SKM-1 (cell line): Measurements from ENCODE around the gene YY1.
"Not testable (repeated sequence)": the region's sequence is repeated elsewhere in the genome, so short reads cannot be mapped to it uniquely, and the experiment has no call there.

Experiments used
- DNase-seq: peaks from one replicate; lab custom pipeline; 2025; ENCODE audit not compliant: unreplicated experiment; lab: John Stamatoyannopoulos, UW

The YY1 gene

DNA sequence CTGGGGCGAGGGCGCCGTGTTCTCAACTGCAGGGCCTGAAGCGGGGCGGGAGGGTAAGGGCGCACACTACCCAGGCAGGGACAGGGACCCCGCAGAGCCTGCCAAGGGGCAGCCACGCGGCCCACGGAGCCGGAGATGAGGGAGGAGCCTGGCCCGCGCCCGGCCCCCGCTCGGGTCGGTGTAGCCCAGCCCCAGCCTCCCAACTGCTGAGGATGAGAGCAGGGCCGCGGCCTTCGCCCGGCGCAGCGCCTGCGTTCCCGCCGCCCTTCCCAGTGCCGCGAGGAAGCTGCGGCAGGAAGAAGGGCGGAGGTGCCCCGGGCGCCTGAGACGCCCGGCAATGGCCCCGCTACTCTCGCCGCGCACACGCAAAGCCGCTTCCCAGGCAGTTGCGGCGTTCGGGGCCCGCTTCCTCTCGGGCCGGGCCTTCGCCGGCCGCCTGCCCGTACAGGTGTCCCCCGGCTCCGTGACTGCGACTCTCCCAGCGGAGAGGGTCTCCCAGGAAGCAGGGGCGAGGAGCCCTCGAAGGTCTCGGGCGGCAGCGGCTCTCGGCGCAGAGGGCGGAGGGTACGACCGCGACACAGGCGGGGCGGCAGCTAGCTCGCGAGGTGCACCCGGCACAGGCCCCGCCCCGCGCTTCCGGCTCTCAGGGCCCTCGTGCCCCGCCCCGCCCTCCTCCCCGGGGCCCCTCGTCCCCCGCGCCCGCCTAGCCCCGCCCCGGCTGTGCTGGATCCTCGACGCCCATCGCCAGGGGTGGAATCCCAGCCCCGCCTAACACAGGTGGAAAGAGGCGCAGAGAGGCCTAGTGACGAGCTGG lies 24.8 kb upstream of the YY1 start:
- DNase-seq: peak; percentile 21

- DNase-seq: no peak
Measured at GRCh38 chr14:100214770-100215083, 24.2 kb upstream of the YY1 start.

- DNase-seq: no peak
Measured at GRCh38 chr14:100215330-100215885, 23.5 kb upstream of the YY1 start.

- no peak for DNase-seq
Measured at GRCh38 chr14:100219126-100219785, 19.7 kb upstream of the YY1 start.

DNA sequence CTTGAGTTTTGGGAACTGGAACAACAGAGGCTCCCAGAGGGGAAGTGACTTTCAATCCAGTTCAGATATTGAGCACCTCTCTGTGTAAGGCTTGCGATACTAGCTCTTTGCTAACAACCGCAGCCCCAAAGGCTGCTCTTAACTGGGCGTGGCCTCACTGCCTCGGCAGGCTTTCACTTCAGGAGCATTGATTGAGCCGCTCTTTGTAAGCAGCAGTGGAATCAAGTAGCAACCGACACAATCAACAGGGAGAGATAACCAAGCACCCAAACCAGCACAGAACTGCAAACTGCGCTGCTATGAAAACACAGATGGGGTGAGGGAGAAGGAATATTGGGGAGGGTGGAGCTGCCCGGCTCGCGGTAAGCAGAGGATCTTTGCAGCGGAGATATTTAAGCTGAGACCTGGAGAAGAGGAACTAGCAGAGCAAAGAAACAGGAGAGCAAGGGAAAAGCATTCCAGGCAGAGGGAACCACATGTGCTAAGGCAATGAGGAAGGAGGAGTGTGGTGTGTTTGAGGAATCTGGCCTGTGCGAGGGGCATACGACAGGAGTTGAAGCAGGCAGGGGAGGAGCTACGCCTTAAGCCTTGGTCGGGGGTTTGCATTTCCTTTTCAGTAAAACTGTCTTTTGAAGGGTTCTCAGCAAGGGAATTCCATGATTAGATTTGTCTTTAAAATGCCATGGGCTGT lies 17.3 kb upstream of the YY1 start:
- DNase-seq: peak; percentile 34

DNA sequence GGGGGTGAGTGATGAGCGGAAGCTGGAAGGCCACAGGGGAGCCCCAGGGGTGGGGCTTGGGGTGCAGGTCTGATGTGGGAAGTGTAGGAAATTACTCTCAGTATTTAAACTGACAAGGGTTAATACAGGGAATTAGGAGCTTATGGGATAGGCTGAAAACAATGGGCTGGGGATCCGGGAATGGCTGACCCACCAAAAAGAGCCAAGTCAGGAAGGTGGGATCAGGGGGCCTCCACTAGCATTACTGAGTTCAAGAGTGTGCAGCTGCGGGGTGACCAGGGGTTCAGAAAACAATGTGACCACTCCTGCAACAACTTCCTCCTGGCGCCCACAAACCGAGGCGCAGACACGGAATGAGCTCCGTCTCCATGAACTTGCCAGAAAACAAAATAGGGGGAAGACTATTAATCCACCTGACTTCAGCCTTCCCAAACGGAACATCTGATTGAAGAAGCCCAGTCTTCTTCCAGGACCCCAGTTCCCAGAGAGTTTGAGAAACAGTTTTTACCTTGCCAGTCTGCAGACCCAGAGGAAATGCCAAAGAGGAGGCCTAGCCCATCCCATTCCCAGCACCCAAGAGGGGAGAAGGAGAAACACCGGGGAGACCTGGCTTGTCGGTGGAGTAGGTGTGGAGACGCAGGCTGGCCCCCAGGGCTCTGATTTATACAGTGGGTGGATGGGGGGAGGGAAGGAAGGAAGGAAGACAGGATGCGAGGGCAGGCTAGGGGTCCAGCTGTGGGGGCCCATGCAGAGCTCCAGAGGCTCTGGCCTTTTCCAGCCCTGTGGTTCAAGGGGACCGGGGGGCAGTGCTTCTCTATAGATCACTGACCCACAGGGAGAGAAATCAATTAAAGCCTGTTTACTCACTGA lies 16.5 kb upstream of the YY1 start:
- DNase-seq: no peak

DNA sequence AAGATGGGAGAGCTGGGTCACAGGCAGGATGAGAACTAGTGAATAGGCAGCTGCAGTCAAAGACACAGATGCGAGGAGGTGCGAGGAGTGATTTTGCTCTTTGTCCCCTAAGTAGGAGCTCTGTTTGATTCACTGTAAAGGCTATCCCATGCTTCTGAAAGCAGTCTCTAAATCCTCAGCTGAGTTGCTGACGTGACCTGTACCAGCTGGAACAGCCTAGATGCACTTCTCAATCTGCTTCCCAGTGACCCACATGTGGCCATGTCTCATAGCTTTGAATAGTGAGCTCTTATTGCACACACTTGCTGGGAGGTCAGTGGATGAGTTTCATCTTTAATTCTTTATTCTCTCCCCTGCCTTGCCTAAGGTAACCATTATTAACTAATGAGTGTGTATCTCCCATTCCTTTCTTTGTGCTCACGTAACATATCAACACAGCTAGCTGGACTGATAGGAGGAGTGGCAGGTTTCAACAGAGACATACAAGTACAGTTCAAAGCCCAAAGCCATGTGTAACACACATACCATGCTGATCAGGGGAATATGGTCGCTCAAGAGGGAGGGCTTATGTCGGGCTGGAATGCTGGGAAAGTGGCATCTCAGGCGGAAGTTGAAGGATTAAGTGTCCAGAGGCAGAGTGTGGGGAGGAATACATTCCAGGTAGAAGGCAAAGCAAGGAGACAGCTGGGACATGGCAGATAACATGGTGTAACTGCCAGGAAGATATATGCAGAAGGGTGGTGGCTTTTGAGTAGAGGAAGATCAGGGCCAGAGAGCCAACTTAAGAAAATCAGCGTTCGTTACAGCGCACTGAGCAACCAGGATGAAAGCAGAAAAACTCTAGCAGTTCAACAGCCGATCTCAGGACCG lies 15.4 kb upstream of the YY1 start:
- DNase-seq: no peak

DNA sequence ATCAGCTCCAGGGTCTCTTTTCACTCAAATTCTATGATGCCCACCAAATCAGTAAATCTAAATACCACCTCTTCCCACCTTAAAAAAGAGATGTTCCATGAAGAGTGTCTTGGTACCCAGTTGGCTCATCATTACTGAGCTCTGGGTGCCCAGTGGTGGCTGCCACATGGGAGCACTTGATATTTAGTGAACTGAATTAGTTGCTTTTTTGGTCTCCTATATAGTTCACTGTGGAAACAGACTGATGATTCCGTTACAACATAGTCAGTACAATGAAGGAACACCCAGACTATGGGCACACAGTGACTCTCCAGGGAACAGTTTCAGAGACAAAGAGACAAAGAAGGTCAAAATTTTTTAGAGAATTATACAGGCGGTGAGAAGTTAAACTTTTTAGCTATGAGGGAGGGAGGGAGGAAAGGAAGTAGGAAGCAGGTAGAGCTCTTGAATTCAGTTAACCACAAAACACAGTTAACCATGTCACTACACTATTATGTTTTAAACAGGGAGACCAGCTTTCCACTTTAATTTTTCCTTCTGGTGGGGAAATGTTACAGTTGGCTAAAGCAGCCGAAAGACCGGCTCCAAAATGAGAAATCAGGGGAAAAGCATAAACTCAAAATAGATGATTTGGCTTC lies 14.6 kb upstream of the YY1 start:
- DNase-seq: no peak

DNA sequence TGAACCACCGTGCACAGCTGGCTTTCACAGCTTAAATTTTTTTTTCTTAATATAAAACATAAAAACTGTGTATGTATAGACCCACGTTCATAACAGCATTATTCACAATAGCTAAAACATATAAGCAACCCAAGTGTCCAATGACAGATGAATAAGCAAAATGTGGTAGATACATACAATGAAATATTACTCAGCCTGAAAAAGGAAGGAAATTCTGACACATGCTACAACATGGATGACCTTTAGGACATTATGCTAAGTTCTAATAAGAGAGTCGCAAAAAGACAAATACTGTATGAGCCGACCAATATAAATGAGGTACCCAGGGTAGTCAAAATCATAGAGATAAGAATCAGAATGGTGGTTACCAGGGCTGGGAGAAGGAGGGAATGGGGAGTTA lies 13.8 kb upstream of the YY1 start:
- no peak for DNase-seq

- no peak for DNase-seq
Measured at GRCh38 chr14:100230361-100230760, 8.6 kb upstream of the YY1 start.

DNA sequence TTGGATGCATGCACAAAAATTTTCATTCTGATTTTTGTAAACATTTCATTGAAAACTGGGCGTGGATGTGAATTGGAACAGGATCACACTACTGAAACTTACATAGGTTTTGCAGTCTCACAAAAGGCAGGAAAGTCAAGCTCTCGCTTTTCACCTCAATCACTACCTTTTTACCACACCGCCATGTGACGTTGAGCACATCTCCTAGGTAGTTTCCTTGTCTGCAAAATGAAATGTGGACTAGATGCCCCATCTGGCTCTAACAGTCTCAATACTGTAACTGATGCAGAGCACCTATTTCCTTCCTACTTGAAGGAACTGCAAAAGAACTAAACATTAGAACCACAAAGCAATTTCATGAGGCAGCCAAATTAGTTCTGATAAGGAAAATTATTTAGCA lies 4.4 kb upstream of the YY1 start:
- no peak for DNase-seq

GRCh38 chr14:100236271-100236818 lies 2.6 kb upstream of the YY1 start:
- not testable (repeated sequence) for DNase-seq

GRCh38 chr14:100236881-100237280 lies 2.1 kb upstream of the YY1 start:
- DNase-seq: no peak

DNA sequence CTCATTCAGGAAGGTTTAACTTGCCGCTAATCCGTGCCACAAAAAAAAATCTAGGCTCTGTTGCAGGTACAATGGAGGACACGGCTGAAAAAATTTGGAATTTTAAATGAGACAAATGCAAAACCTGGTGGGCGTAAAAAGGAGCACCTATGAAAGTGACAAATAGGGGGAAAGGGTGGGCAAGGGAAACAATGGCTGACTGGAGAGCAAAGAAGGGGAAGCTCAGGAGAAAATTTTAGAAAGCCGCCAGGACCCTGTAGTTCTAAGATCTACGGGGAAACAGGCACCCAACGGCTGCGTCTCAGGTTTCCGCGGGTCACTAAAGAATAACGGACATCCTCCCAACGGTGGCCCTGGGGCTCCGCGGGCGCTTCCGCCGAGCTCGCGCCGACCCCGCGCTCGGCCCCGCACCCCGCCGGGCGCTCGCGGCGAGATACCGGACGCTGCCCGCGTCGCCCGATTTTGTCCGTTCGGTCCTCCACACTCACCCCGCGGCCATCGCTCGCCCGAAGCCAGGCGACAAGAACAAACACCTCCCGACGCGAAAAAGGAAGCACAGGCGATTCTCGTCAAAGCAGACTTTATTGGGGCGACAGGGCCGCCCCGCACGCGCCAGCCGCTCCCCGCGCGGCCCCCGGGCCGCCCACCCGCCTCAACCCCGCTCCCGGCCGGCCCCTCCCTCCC lies 1.1 kb upstream of the YY1 start:
- no peak for DNase-seq

DNA sequence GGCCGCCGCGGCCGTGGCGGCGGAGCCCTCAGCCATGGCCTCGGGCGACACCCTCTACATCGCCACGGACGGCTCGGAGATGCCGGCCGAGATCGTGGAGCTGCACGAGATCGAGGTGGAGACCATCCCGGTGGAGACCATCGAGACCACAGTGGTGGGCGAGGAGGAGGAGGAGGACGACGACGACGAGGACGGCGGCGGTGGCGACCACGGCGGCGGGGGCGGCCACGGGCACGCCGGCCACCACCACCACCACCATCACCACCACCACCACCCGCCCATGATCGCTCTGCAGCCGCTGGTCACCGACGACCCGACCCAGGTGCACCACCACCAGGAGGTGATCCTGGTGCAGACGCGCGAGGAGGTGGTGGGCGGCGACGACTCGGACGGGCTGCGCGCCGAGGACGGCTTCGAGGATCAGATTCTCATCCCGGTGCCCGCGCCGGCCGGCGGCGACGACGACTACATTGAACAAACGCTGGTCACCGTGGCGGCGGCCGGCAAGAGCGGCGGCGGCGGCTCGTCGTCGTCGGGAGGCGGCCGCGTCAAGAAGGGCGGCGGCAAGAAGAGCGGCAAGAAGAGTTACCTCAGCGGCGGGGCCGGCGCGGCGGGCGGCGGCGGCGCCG lies 381 bp downstream of the YY1 start:
- no peak for DNase-seq

DNA sequence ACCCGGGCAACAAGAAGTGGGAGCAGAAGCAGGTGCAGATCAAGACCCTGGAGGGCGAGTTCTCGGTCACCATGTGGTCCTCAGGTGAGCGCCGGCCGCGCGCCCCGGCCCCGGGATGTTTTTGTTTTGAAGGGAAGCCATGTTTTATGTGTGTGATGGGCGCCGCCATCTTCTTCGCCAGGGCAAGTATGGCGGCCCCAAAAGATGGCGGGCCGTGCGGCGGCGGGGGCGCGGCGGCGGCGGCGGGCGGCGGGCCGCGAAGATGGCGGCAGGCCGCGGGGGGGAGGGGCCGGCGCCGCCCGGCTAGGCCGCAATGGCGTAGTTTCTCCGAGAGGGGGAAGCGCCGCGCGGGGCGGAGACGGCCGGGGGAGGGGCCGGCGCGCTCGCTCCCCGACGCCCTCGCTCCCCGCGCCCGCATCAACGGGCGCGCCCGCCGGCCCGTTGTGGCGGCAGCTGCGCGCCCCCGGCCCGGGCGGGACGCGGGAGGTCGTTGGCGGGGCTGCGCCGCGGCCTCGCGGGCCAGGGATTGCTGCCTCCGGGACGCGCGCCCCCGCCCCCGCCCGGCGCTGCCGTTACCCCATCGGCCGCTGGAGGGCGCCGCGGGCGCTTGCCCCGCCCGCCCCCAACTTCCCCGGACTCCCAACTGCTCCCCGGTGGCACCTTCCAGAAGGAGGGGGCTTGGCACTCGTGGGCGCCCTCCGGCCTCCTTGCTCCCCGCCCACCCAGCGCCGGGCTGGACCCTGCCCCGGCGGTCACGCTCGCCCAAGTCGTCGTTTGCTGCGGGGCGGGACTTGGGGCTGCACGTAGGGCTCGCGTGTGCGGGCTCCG lies 1.1 kb downstream of the YY1 start:
- DNase-seq: no peak

- DNase-seq: no peak
Measured at GRCh38 chr14:100240668-100241032, 1.7 kb downstream of the YY1 start.
